Body of pancreas (tissue), 4 donors: ENCODE data around the gene PLEKHA7. TPM values are rescaled to one million over a fixed set of nuclear protein-coding genes. Genes with fewer than 3 reads are reported as not detected.

Experiments
- ATAC-seq: fragments of 150-250 bp; one replicate; pipeline ENCODE4 v1.9.1; 2016
- DNase-seq, 4 donors: peaks; one replicate each; pipeline ENCODE4 v3.0.0-alpha.2; 2019
- H3K27ac ChIP-seq, 4 donors: fragments of 200-600 bp; sonication (generic); 1 replicate in 3 of 4; 2 replicates in 1 of 4; pipeline versions ENCODE4 v1.5.1 to v1.6.1; 2016 to 2019; ENCODE audit warnings: mild to moderate bottlenecking in 1 of 4, mixed read lengths in 1 of 4, moderate library complexity in 1 of 4
- H3K27me3 ChIP-seq, 2 donors: fragments of 200-600 bp; sonication (generic); one replicate each; pipeline ENCODE4 v1.6.0; 2016; ENCODE audit warnings: mild to moderate bottlenecking in 1 of 2
- H3K36me3 ChIP-seq, 2 donors: fragments of 200-600 bp; sonication (generic); replicated peaks in 1 of 2; 2 replicates each; pipeline ENCODE4 v1.5.1; 2016; ENCODE audit warnings: low read depth in 2 of 2; ENCODE audit not compliant: insufficient read depth in 1 of 2
- H3K4me1 ChIP-seq: fragments of 200-600 bp; sonication (generic); one replicate; pipeline ENCODE4 v1.6.0; 2016
- H3K4me3 ChIP-seq, 2 donors: fragments of 200-600 bp; sonication (generic); 1 replicate in 1 of 2; 2 replicates in 1 of 2; pipeline ENCODE4 v1.5.1; 2016 to 2019
- H3K9me3 ChIP-seq, 3 donors: fragments of 200-600 bp; sonication (generic); 1 replicate in 2 of 3; 2 replicates in 1 of 3; pipeline ENCODE4 v1.5.1; 2016
- POLR2A ChIP-seq, 3 donors: fragments of 450-650 bp; IDR thresholded peaks; one replicate each; pipeline ENCODE4 v1.6.1; 2016; ENCODE audit warnings: antibody characterized with exemption in 3 of 3, mild to moderate bottlenecking in 2 of 3
- WGBS, 2 donors: methylation state at CpG; one replicate each; pipeline ENCODE4 v1.1.5; 2017; 5-methylcytosine and 5-hydroxymethylcytosine counted together
- intact Hi-C: fragments of 100-400 bp; cut with DNase I; formaldehyde crosslinking; loops from one replicate; pipeline ENCODE4 v1.15.1; 2023
- total RNA-seq, 2 donors: library from RNA; depleted of rRNA; stranded (reverse); fragments of >200 nt; gene quantifications; one replicate each; pipeline ENCODE4 v1.1.0, GENCODE V29; 2016
- TF ChIP-seq, protein P1 (sequence below), 7 experiments: fragments of 450-650 bp in 4 of 7; fragments of 200-600 bp in 3 of 7; sonication (generic) in 3 of 7; IDR thresholded peaks; one replicate each; pipeline ENCODE4 v1.5.1; 2016 to 2019; ENCODE audit warnings: antibody characterized with exemption in 7 of 7

The PLEKHA7 gene
- total RNA-seq, 2 donors from 2014 or later, result 30.4 to 34.6 TPM

DNA sequence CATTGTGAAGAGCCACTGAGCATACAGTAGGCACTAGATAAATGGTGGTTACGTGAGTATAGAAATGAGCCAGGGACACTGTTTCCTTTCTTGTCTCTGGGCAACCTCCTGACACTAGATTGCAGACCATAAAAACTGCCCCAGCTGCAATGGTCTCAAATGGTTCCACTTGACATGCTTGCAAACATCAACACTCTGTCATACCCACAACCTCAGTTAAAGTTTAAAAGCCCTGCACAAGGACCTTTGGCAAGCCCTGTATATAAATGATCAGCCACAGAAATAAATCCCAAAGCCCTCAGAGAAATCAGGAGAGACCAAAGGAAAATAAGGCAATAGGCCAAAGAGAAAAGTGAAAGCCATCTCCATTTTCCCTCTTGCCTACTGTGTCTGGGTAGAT, 20.7 kb downstream of the PLEKHA7 start:
- H3K4me1 ChIP-seq, result peaks cover 76% of the 10 kb centered on the region
- H3K4me3 ChIP-seq, result no peak overlapping the region
- intact Hi-C loops, result no loop called here

DNA sequence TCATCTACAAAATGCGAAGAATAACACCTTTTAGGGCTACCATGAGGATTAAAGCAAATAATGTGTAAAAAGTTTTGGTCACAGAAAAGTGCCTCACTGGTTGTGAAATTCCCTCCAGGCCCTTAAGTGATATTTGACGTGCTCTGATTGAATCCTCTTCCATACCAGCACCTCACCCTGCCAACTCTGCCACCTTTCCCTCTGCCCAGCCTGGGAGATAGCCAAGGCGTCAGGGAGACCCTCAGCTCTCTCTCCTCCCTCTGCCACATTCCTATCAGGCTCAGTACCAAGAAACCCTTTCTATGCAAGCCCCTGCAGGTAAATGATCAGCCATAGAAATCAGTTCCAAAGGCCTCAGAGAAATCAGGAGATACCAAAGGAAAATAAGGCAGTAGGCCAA, 21.4 kb downstream of the PLEKHA7 start:
- Histone ChIP-seq H3K4me3 (no peak overlapping the region), H3K4me1 (peaks cover 77% of the 10 kb centered on the region), H3K27me3 (no peaks in the 10 kb centered on the region), H3K9me3 (no peaks in the 10 kb centered on the region), H3K36me3 (no peaks in the 10 kb centered on the region), H3K27ac (peak overlapping the region in 3 of 4 donors; percentile 69 to 76 (median 71))
- no peak for ATAC-seq
- whole genome bisulfite sequencing, 2 donors, result 65 to 67% methylated on average over 3 of the region's 3 CpGs
- no peak for DNase-seq
- intact Hi-C loops, result no loop called here
- TF ChIP-seq, protein P1, sequence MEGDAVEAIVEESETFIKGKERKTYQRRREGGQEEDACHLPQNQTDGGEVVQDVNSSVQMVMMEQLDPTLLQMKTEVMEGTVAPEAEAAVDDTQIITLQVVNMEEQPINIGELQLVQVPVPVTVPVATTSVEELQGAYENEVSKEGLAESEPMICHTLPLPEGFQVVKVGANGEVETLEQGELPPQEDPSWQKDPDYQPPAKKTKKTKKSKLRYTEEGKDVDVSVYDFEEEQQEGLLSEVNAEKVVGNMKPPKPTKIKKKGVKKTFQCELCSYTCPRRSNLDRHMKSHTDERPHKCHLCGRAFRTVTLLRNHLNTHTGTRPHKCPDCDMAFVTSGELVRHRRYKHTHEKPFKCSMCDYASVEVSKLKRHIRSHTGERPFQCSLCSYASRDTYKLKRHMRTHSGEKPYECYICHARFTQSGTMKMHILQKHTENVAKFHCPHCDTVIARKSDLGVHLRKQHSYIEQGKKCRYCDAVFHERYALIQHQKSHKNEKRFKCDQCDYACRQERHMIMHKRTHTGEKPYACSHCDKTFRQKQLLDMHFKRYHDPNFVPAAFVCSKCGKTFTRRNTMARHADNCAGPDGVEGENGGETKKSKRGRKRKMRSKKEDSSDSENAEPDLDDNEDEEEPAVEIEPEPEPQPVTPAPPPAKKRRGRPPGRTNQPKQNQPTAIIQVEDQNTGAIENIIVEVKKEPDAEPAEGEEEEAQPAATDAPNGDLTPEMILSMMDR (IDR thresholded peaks at IDR 0.05), result no peak
- no peak for TF ChIP-seq POLR2A (IDR thresholded peaks at IDR 0.05)

More for the DNA sequence above, 20.7 kb downstream of the PLEKHA7 start:
- Histone ChIP-seq H3K27me3 (no peaks in the 10 kb centered on the region), H3K9me3 (no peaks in the 10 kb centered on the region), H3K36me3 (no peaks in the 10 kb centered on the region), H3K27ac (peak overlapping the region; percentile 27 to 76 (median 70))
- ATAC-seq (no peak), DNase-seq (no peak)
- 55 to 67% methylated on average over 1 of the region's 1 CpG for WGBS, 2 donors
- TF ChIP-seq, protein P1 (IDR thresholded peaks at IDR 0.05), result no peak

DNA sequence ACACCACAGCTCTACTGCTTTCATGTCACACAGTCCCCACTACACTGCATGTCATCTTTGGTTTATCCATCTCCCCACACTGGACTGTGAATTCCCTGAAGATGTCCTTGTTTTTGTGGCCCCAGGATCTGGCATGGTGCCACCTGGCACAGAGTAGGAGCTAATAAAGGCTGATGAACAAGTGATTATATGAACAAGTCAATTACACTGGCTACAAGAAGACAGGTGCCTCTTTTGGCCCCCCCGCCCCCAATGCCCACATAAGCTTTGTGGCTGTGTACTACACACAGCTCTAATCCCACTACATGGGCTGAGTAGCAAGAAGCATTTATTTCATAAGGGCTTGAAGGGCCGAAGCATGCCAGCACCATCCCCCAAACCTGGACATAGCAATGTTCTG, 24.7 kb downstream of the PLEKHA7 start:
- no peaks in the 10 kb centered on the region for H3K27me3 ChIP-seq
- WGBS, 2 donors, result 83 to 97% methylated on average over 2 of the region's 2 CpGs
- intact Hi-C loops, result no loop called here
- no peaks in the 10 kb centered on the region for H3K36me3 ChIP-seq
- ATAC-seq (no peak), DNase-seq (no peak)
- peaks cover 77% of the 10 kb centered on the region for H3K4me1 ChIP-seq
- peak overlapping the region in 3 of 4 donors; percentile 85 to 94 (median 91) for H3K27ac ChIP-seq
- no peak overlapping the region for H3K4me3 ChIP-seq
- no peak for TF ChIP-seq POLR2A (IDR thresholded peaks at IDR 0.05)
- TF ChIP-seq, protein P1 (IDR thresholded peaks at IDR 0.05), result no peak
- H3K9me3 ChIP-seq, result no peaks in the 10 kb centered on the region

DNA sequence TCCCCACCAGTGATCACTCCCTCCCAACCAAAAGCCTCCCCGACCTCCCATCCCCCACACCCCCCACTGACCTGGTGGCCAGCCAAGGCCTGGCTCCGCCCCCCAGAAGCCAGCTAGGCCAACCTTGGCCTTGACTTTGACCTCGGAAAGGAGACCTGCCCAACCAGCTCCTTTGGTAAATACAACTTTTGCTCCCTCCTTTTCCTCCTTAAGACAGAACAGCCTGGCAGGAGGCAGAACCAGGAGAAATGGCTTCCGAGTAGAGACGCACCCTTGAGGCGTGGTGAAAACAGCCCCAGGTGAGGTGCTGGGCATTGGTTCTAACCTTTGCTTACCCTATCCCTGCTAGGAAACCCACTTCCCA, 27.0 kb downstream of the PLEKHA7 start:
- Histone ChIP-seq H3K9me3 (no peaks in the 10 kb centered on the region), H3K27me3 (no peaks in the 10 kb centered on the region), H3K4me3 (no peak overlapping the region), H3K36me3 (no peaks in the 10 kb centered on the region), H3K27ac (peak overlapping the region; percentile 84 to 94 (median 88)), H3K4me1 (peaks cover 72% of the 10 kb centered on the region)
- intact Hi-C loops, result no loop called here
- peak; percentile 62 for ATAC-seq
- TF ChIP-seq, protein P1 (IDR thresholded peaks at IDR 0.05), result no peak
- peak in 2 of 3 donors; percentile 32 to 49 for TF ChIP-seq POLR2A (IDR thresholded peaks at IDR 0.05)
- peak; percentile 73 to 85 (median 82) for DNase-seq
- 25 to 41% methylated on average over 5 to 6 of the region's 6 CpGs for WGBS, 2 donors

DNA sequence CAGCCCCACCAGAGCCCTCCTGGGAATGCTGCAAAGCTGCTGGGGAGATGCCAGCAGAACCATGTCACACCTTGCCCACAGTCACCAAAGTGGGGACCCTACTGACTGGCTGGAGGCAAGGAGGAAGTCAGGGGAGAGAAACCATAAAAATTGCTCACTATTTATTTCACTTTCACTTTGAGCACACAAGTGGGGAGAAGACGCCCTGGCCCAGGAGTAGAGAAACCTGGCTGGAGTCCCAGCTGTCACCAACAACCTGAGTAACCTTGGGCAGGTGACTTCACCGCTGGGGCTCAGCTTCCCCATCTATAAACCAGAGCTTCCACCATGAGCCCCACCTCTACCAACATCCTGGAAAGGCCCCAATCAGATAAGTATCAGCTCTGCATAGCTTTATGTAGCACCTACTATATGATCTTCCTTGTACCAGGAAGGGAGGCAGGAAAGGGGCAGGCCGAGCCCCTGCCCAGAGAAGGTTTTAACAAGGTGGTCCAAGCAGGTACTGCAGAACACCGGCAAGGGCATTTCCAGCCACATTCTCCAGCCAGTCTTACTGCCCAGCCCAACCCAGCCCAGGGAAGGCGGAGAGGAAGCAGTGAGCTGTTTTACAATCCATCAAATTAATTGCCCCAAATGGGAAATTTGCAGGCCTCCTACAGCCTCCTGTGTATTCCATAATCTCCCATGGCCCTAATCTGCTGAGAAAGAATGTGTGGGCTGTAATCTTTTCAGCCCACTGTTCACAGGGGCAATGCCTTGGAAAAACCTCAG, 27.6 kb downstream of the PLEKHA7 start:
- intact Hi-C loops, result no loop called here
- peak; percentile 90 to 96 (median 96) for DNase-seq
- Histone ChIP-seq H3K4me3 (no peak overlapping the region), H3K4me1 (peaks cover 78% of the 10 kb centered on the region), H3K36me3 (no peaks in the 10 kb centered on the region), H3K27me3 (no peaks in the 10 kb centered on the region), H3K9me3 (no peaks in the 10 kb centered on the region), H3K27ac (peak overlapping the region; percentile 84 to 94 (median 88))
- TF ChIP-seq, protein P1 (IDR thresholded peaks at IDR 0.05), result peak in 5 of 7 experiments; percentile 15 to 46 (median 35)
- no peak for TF ChIP-seq POLR2A (IDR thresholded peaks at IDR 0.05)
- peak; percentile 78 for ATAC-seq
- 10% methylated on average over 5 of the region's 5 CpGs for WGBS, 2 donors
